HepG2 (cell line): Measurements from ENCODE around the gene HSPA4L. TPM values are rescaled to one million over a fixed set of nuclear protein-coding genes. Genes with fewer than 3 reads are reported as not detected.
A peak's percentile ranks its signal among the peaks of the same experiment; 100 is the strongest.

Source experiments
- ATAC-seq: fragments of 200-7000 bp; cut with Tn5 transposase; 3 replicates; pipeline ENCODE4 v1.9.1; 2020; ENCODE audit warnings: mild to moderate bottlenecking, moderate library complexity
- BruUV-seq: library from RNA; stranded (reverse); fragments of 400-500 nt; replicated peaks from 2 replicates; lab custom pipeline; 2021; lab: Mats Ljungman, UMichigan
- CTCF ChIA-PET: fragments of 300-600 bp; formaldehyde crosslinking; extraction: SDS; loops from one replicate; lab custom pipeline; 2021; ENCODE audit warnings: low total read pairs, inconsistent platforms, low intra/inter-chr PET ratio; lab: Yijun Ruan, JAX
- POLR2A ChIA-PET: fragments of 350-600 bp; sonication (Branson Sonifier 250); formaldehyde crosslinking; loops from one replicate; lab custom pipeline; 2020; ENCODE audit warnings: antibody characterized with exemption, inconsistent platforms; lab: Yijun Ruan, JAX
- DNase-seq: peaks from one replicate; pipeline ENCODE4 v3.0.0-alpha.2; 2015; ENCODE audit warnings: low spot score
- FAIRE-seq: peaks from 3 replicates; lab custom pipeline; 2011; peaks lifted over from hg19 to GRCh38; lab: Jason Lieb, UNC
- H2AFZ ChIP-seq: one replicate; pipeline ENCODE4 v1.6.1; 2011; ENCODE audit warnings: low read length, inconsistent platforms
- H3K27ac ChIP-seq: fragments of 300-600 bp; 3 replicates; pipeline ENCODE4 v1.8.0; 2011; ENCODE audit warnings: mixed run types, mild to moderate bottlenecking, mixed read lengths, low read length, inconsistent platforms; ENCODE audit not compliant: insufficient read depth; ENCODE audit errors: extremely low read length
- H3K27me3 ChIP-seq, 2 experiments: fragments of 200-600 bp in 1 of 2; 2 replicates in 1 of 2; 3 replicates in 1 of 2; pipeline versions ENCODE4 v1.6.0 to v1.8.0; 2011; ENCODE audit warnings: low read length in 2 of 2, mild to moderate bottlenecking in 2 of 2, moderate library complexity in 2 of 2, inconsistent platforms in 1 of 2; ENCODE audit not compliant: insufficient read depth in 2 of 2, control insufficient read depth in 1 of 2
- H3K36me3 ChIP-seq, 2 experiments: fragments of 200-600 bp in 1 of 2; replicated peaks in 1 of 2; 2 replicates in 1 of 2; 3 replicates in 1 of 2; pipeline versions ENCODE4 v1.5.1 to v1.8.0; 2011; ENCODE audit warnings: low read length in 2 of 2, inconsistent platforms in 1 of 2; ENCODE audit not compliant: insufficient read depth in 2 of 2, control insufficient read depth in 1 of 2
- H3K4me1 ChIP-seq: 2 replicates; pipeline ENCODE4 v1.5.1; 2012; ENCODE audit warnings: low read length, inconsistent platforms; ENCODE audit not compliant: insufficient read depth
- H3K4me2 ChIP-seq: 2 replicates; pipeline ENCODE4 v1.6.0; 2011; ENCODE audit warnings: low read depth, low read length, inconsistent platforms
- H3K4me3 ChIP-seq, 3 experiments: fragments of 200-600 bp in 1 of 3; sonication (generic), shearing (Covaris generic) in 1 of 3; replicated peaks in 1 of 3; 2 replicates each; pipeline ENCODE4 v1.5.1; 2011 to 2016; ENCODE audit warnings: low read length in 3 of 3, inconsistent platforms in 2 of 3, low read depth in 2 of 3, mild to moderate bottlenecking in 2 of 3, control low read depth in 1 of 3, mixed read lengths in 1 of 3; ENCODE audit not compliant: insufficient read depth in 1 of 3
- H3K79me2 ChIP-seq: one replicate; pipeline ENCODE4 v1.6.1; 2011; ENCODE audit warnings: low read length, inconsistent platforms; ENCODE audit not compliant: insufficient read depth
- H3K9ac ChIP-seq: 2 replicates; pipeline ENCODE4 v1.6.0; 2011; ENCODE audit warnings: mild to moderate bottlenecking, low read depth, low read length, inconsistent platforms; ENCODE audit not compliant: insufficient read depth
- H3K9me3 ChIP-seq: 2 replicates; pipeline ENCODE4 v1.5.1; 2012; ENCODE audit warnings: mild to moderate bottlenecking, low read length
- H4K20me1 ChIP-seq: 2 replicates; pipeline ENCODE4 v1.6.0; 2011; ENCODE audit warnings: inconsistent platforms, mild to moderate bottlenecking, low read length, moderate library complexity; ENCODE audit not compliant: insufficient read depth
- ETV5 ChIP-seq: IDR thresholded peaks from 2 replicates; pipeline ENCODE4 v1.6.1; 2018; ENCODE audit warnings: missing biosample characterization, missing genetic modification reagents, inconsistent platforms, borderline replicate concordance
- FOXM1 ChIP-seq: sonication (generic); formaldehyde crosslinking; IDR thresholded peaks from 2 replicates; pipeline ENCODE4 v1.5.0; 2020; ENCODE audit warnings: missing genetic modification reagents
- NFE2L2 ChIP-seq: fragments of 150-350 bp; IDR thresholded peaks from 2 replicates; pipeline ENCODE4 v1.6.1; 2014; ENCODE audit warnings: low read length
- PRPF4 ChIP-seq: fragments of 200-400 bp; formaldehyde crosslinking; IDR thresholded peaks from 2 replicates; pipeline ENCODE4 v1.6.1; 2016; ENCODE audit warnings: low read length, low read depth; ENCODE audit not compliant: poor library complexity, severe bottlenecking
- ZNF160 ChIP-seq: sonication (generic); formaldehyde crosslinking; IDR thresholded peaks from 2 replicates; pipeline ENCODE4 v1.8.0; 2022; ENCODE audit warnings: mild to moderate bottlenecking, inconsistent platforms, missing genetic modification reagents
- WGBS: methylation state at CpG from one replicate; pipeline ENCODE4 v1.1.6; 2017; ENCODE audit warnings: low lambda C conversion rate; 5-methylcytosine and 5-hydroxymethylcytosine counted together
- in situ Hi-C: cut with HindIII; loops from 2 replicates; pipeline ENCODE4 v1.10.0; 2017; ENCODE audit warnings: low pct_unique_long_range_greater_than_20kb; ENCODE audit not compliant: extremely low pct_ligation_motif_present
- intact Hi-C: fragments of 100-400 bp; cut with micrococcal nuclease; formaldehyde crosslinking; loops from one replicate; pipeline ENCODE4 v1.10.0; 2022; ENCODE audit not compliant: unreplicated experiment
- polyA plus RNA-seq, 8 experiments: library from polyadenylated mRNA; depleted of rRNA in 3 of 8; stranded (reverse) in 7 of 8; unstranded in 1 of 8; fragments of >200 nt; fragmentation: Illumina TruSeq in 4 of 8; extraction: Trizol in 4 of 8; gene quantifications; 2 replicates each; pipeline versions ENCODE4 v1.2.1 to v1.2.3, GENCODE V29; 2011 to 2016; ENCODE audit warnings: low read depth in 4 of 8, missing spikeins in 1 of 8, mixed read lengths in 1 of 8; ENCODE audit not compliant: insufficient read depth in 1 of 8
- total RNA-seq, 5 experiments: library from RNA; depleted of rRNA; stranded (reverse); fragments of >200 nt; fragmentation: Illumina TruSeq; extraction: Trizol; gene quantifications; 2 replicates each; pipeline ENCODE4 v1.2.3, GENCODE V29; 2016; ENCODE audit warnings: low read depth in 1 of 5

HSPA4L gene
- total and polyA plus RNA-seq, 2 of the 13 experiments (the other 11 are each of a cell fraction or from before 2014, with no cell fraction given): 3.7 to 31.5 TPM

DNA sequence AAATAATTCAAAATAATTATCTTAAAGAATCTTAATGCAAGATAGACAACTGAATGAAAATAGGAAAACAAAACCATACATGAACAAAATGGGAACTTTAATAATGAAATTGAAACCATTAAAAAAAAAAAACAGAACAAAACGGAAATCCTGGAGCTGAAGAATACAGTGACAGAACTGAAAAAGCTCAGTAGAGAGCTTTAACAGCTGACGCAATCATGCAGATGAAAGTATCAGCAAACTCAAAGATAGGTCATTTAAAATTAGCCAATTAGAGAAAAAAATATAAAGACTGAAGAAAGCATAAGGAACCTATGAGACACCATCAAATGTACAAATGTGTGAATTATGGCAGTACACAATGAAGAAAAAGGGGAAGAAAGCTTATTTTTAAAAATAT, 33.2 kb upstream of the HSPA4L start:
- Histone ChIP-seq H4K20me1 (no peaks in the 10 kb centered on the region), H2AFZ (no peak overlapping the region), H3K27me3 (no peaks in the 10 kb centered on the region), H3K4me1 (no peaks in the 10 kb centered on the region), H3K9ac (no peak overlapping the region), H3K4me3 (no peak overlapping the region), H3K4me2 (no peak overlapping the region), H3K36me3 (no peaks in the 10 kb centered on the region), H3K79me2 (no peaks in the 10 kb centered on the region), H3K9me3 (peaks cover 20% of the 10 kb centered on the region), H3K27ac (no peak overlapping the region)
- no peak for ATAC-seq
- 53% methylated on average over 2 of the region's 2 CpGs for WGBS
- ChIA-PET POLR2A (no interaction called here), CTCF (no interaction called here)
- in situ Hi-C loops: no loop called here
- intact Hi-C loops: no loop called here
- no peak for TF ChIP-seq FOXM1
- TF ChIP-seq PRPF4: no peak
- peak; percentile 100 for TF ChIP-seq ZNF160 (CRISPR knock-in tag)
- FAIRE-seq: no peak
- no TSS peak for BruUV-seq
- DNase-seq: no peak

DNA sequence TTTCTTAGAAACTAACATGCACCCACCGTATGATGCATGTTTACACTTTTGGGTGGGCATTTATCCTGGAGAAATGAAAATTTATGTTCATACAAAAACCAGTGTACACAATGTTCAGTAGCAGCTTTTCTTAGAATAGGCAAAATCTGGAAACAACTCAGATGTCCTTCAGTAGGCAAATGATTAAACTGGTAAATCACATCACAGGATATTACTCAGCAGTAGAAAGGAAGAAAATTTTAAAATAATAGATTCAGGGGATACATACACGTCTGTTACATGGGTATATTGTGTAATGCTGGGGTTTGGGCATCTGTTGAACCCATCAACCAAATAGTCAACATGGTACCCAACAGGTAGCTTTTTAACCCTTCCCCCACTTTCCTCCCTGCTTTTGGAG, 25.2 kb upstream of the HSPA4L start:
- H3K36me3 ChIP-seq: no peaks in the 10 kb centered on the region
- WGBS: 44% methylated on average over 2 of the region's 2 CpGs
- H3K27me3 ChIP-seq: no peaks in the 10 kb centered on the region
- DNase-seq (no peak), FAIRE-seq (no peak)
- BruUV-seq: no TSS peak
- no peaks in the 10 kb centered on the region for H4K20me1 ChIP-seq
- POLR2A ChIA-PET: no interaction called here
- no peak overlapping the region for H3K4me2 ChIP-seq
- no peak for TF ChIP-seq ETV5
- no peak for TF ChIP-seq NFE2L2
- TF ChIP-seq, all 625 proteins: peak for 0
- H3K79me2 ChIP-seq: no peaks in the 10 kb centered on the region
- intact Hi-C loops (no loop called here), in situ Hi-C loops (no loop called here)
- no peak overlapping the region for H2AFZ ChIP-seq
- H3K4me3 ChIP-seq: no peak overlapping the region
- peaks cover 3% of the 10 kb centered on the region; the same call in 1 of the 2 replicates for H3K9me3 ChIP-seq
- no peak overlapping the region for H3K27ac ChIP-seq
- H3K9ac ChIP-seq: no peak overlapping the region
- CTCF ChIA-PET: no interaction called here
- ATAC-seq: no peak
- peaks cover 7% of the 10 kb centered on the region; the same call in 1 of the 2 replicates for H3K4me1 ChIP-seq
